ENCODE measurements around the gene CBL.

Gene CBL

GRCh38 chr11:119258983-119259382 lies 52.8 kb downstream of the CBL start (continued):
- no peak for TF ChIP-seq ZNF514 (tag by site-specific recombination; IDR thresholded peaks at IDR 0.05)
- TF ChIP-seq PBX3 (CRISPR knock-in tag; IDR thresholded peaks at IDR 0.05): no peak
- TF ChIP-seq ZBTB21 (tag by site-specific recombination; IDR thresholded peaks at IDR 0.05): no peak
- no peak for TF ChIP-seq ZNF544 (tag by site-specific recombination; IDR thresholded peaks at IDR 0.05)

GRCh38 chr11:119262668-119263351 lies 56.7 kb downstream of the CBL start:
- TF ChIP-seq ZNF664 (tag by site-specific recombination; IDR thresholded peaks at IDR 0.05) (no peak), ZNF76 (tag by site-specific recombination; IDR thresholded peaks at IDR 0.05; ENCODE audit: borderline replicate concordance, low read depth) (no peak), CTCF (tag by site-specific recombination; IDR thresholded peaks at IDR 0.05) (no peak), HIC1 (tag by site-specific recombination; IDR thresholded peaks at IDR 0.05) (no peak), ZNF549 (tag by site-specific recombination; IDR thresholded peaks at IDR 0.05) (no peak), KLF10 (tag by site-specific recombination; IDR thresholded peaks at IDR 0.05) (no peak), ZNF48 (tag by site-specific recombination; IDR thresholded peaks at IDR 0.05) (no peak), ZNF639 (tag by site-specific recombination; IDR thresholded peaks at IDR 0.05) (no peak), ZNF121 (tag by site-specific recombination; IDR thresholded peaks at IDR 0.05) (no peak), ZNF148 (tag by site-specific recombination; IDR thresholded peaks at IDR 0.05; ENCODE audit: borderline replicate concordance) (no peak), OVOL3 (tag by site-specific recombination; IDR thresholded peaks at IDR 0.05) (no peak), BCL11A (tag by site-specific recombination; IDR thresholded peaks at IDR 0.05; ENCODE audit: low read depth) (no peak), ZNF596 (tag by site-specific recombination; IDR thresholded peaks at IDR 0.05) (no peak), BCL6B (tag by site-specific recombination; IDR thresholded peaks at IDR 0.05) (no peak), ZNF155 (tag by site-specific recombination; IDR thresholded peaks at IDR 0.05) (no peak), ZNF2 (tag by site-specific recombination; IDR thresholded peaks at IDR 0.05) (no peak), ZNF449 (tag by site-specific recombination; IDR thresholded peaks at IDR 0.05) (no peak)
- no peak overlapping the region for H3K27ac ChIP-seq (ENCODE audit: extremely low read depth, low read depth, low read length)
- peaks cover 5% of the 10 kb centered on the region; the same call in 1 of the 2 replicates for H3K4me1 ChIP-seq (ENCODE audit: control insufficient read depth, insufficient read depth, low read length)
- no peak overlapping the region for H3K4me3 ChIP-seq (ENCODE audit: low read depth, low read length)
- ChIA-PET CTCF (interaction anchor here (0.6 to 0.7 kb wide), 2 partner anchors 21 to 47 kb away, joined by 3 read pairs; no protein-coding TSS in a partner anchor), POLR2A (no interaction called here)
- H3K9me3 ChIP-seq (ENCODE audit: control insufficient read depth, insufficient read depth, low read depth, low read length): no peaks in the 10 kb centered on the region
- H3K36me3 ChIP-seq (ENCODE audit: control insufficient read depth in 2 of 2, insufficient read depth in 1 of 2, low read length in 2 of 2): no peaks in the 10 kb centered on the region
